IMR-90 (cell line): ENCODE measurements around the gene STAT1. TPM values are rescaled to one million over a fixed set of nuclear protein-coding genes. Genes with fewer than 3 reads are reported as not detected.

Source experiments
- ATAC-seq: fragments of 200-7000 bp; cut with Tn5 transposase; 2 replicates; pipeline ENCODE4 v1.9.1; 2020; ENCODE audit warnings: low read depth, mild to moderate bottlenecking, moderate library complexity
- BruUV-seq: library from RNA; stranded (reverse); fragments of 400-500 nt; replicated peaks from 2 replicates; lab custom pipeline; 2021; lab: Mats Ljungman, UMichigan
- CTCF ChIA-PET: fragments of 300-600 bp; formaldehyde crosslinking; extraction: SDS; loops from one replicate; lab custom pipeline; 2021; ENCODE audit warnings: antibody characterized with exemption; lab: Yijun Ruan, JAX
- POLR2A ChIA-PET: fragments of 300-600 bp; sonication (Branson Sonifier 250); formaldehyde crosslinking; loops from one replicate; lab custom pipeline; 2022; ENCODE audit warnings: antibody characterized with exemption; ENCODE audit not compliant: unreplicated experiment; lab: Charles Lee
- DNase-seq: peaks from one replicate; pipeline ENCODE4 v3.0.0; 2013
- H2AFZ ChIP-seq: replicated peaks from 2 replicates; pipeline ENCODE3; 2013; ENCODE audit warnings: low read length, mild to moderate bottlenecking; ENCODE audit not compliant: poor library complexity
- H2AK5ac ChIP-seq: 2 replicates; pipeline ENCODE4 v1.6.1; 2013; ENCODE audit warnings: low read depth, low read length, inconsistent platforms
- H2AK9ac ChIP-seq: replicated peaks from 2 replicates; pipeline ENCODE3; 2013; ENCODE audit warnings: mild to moderate bottlenecking, low read depth, low read length, moderate library complexity; ENCODE audit not compliant: poor library complexity
- H2BK120ac ChIP-seq: 2 replicates; pipeline ENCODE4 v1.6.1; 2013; ENCODE audit warnings: low read depth, low read length, inconsistent platforms
- H2BK15ac ChIP-seq: 3 replicates; pipeline ENCODE4 v1.6.1; 2013; ENCODE audit warnings: low read depth, low read length, inconsistent platforms
- H2BK20ac ChIP-seq: 2 replicates; pipeline ENCODE4 v1.6.1; 2013; ENCODE audit warnings: low read depth, mild to moderate bottlenecking, inconsistent platforms, low read length, moderate library complexity
- H2BK5ac ChIP-seq: 2 replicates; pipeline ENCODE4 v1.6.1; 2013; ENCODE audit warnings: mild to moderate bottlenecking, low read depth, low read length, inconsistent platforms; ENCODE audit not compliant: poor library complexity, severe bottlenecking
- H3K14ac ChIP-seq: replicated peaks from 2 replicates; pipeline ENCODE4 v1.6.1; 2013; ENCODE audit warnings: low read depth, low read length, inconsistent platforms
- H3K18ac ChIP-seq: 2 replicates; pipeline ENCODE4 v1.6.1; 2013; ENCODE audit warnings: low read depth, low read length, control low read depth
- H3K23ac ChIP-seq: 2 replicates; pipeline ENCODE4 v1.6.1; 2013; ENCODE audit warnings: low read depth, low read length, inconsistent platforms
- H3K27ac ChIP-seq: 2 replicates; pipeline ENCODE4 v1.5.1; 2013; ENCODE audit warnings: mild to moderate bottlenecking, control low read depth, low read length; ENCODE audit not compliant: insufficient read depth
- H3K27me3 ChIP-seq: 2 replicates; pipeline ENCODE4 v1.6.1; 2013; ENCODE audit warnings: low read length; ENCODE audit not compliant: control insufficient read depth, insufficient read depth
- H3K36me3 ChIP-seq: 2 replicates; pipeline ENCODE4 v1.6.1; 2013; ENCODE audit warnings: low read length, mixed read lengths; ENCODE audit not compliant: control insufficient read depth, insufficient read depth
- H3K4ac ChIP-seq: 2 replicates; pipeline ENCODE4 v1.6.1; 2013; ENCODE audit warnings: low read depth, low read length, inconsistent platforms
- H3K4me1 ChIP-seq: 2 replicates; pipeline ENCODE4 v1.6.1; 2013; ENCODE audit warnings: low read length, mixed read lengths; ENCODE audit not compliant: control insufficient read depth, insufficient read depth
- H3K4me2 ChIP-seq: 2 replicates; pipeline ENCODE4 v1.6.1; 2013; ENCODE audit warnings: low read depth, mild to moderate bottlenecking, control low read depth, low read length, moderate library complexity
- H3K4me3 ChIP-seq: 2 replicates; pipeline ENCODE4 v1.5.1; 2013; ENCODE audit warnings: low read depth, mild to moderate bottlenecking, control low read depth, low read length, moderate library complexity; ENCODE audit not compliant: insufficient read depth
- H3K56ac ChIP-seq: 2 replicates; pipeline ENCODE4 v1.6.1; 2013; ENCODE audit warnings: low read length, inconsistent platforms; ENCODE audit not compliant: insufficient read depth; ENCODE audit errors: extremely low read depth
- H3K79me1 ChIP-seq, 2 experiments: 2 replicates each; pipeline ENCODE4 v1.6.1; 2013; ENCODE audit warnings: low read length in 2 of 2, inconsistent platforms in 1 of 2, low read depth in 1 of 2
- H3K9ac ChIP-seq: 2 replicates; pipeline ENCODE4 v1.6.1; 2013; ENCODE audit warnings: low read depth, low read length, control low read depth
- H3K9me1 ChIP-seq: 2 replicates; pipeline ENCODE4 v1.6.1; 2013; ENCODE audit warnings: low read length, inconsistent platforms; ENCODE audit not compliant: insufficient read depth
- H3K9me3 ChIP-seq: 2 replicates; pipeline ENCODE4 v1.6.1; 2013; ENCODE audit warnings: low read length; ENCODE audit not compliant: control insufficient read depth, insufficient read depth
- H4K20me1 ChIP-seq: 2 replicates; pipeline ENCODE4 v1.6.1; 2013; ENCODE audit warnings: low read length, inconsistent platforms; ENCODE audit not compliant: insufficient read depth
- H4K5ac ChIP-seq: 2 replicates; pipeline ENCODE4 v1.6.1; 2013; ENCODE audit warnings: mild to moderate bottlenecking, low read depth, low read length, control low read depth
- H4K8ac ChIP-seq, 2 experiments: 2 replicates each; pipeline ENCODE4 v1.6.1; 2013; ENCODE audit warnings: low read depth in 2 of 2, low read length in 2 of 2, control low read depth in 1 of 2, inconsistent platforms in 1 of 2
- H4K91ac ChIP-seq: 2 replicates; pipeline ENCODE4 v1.6.1; 2013; ENCODE audit warnings: low read depth, low read length, inconsistent platforms; ENCODE audit not compliant: insufficient read depth
- CHD1 ChIP-seq: IDR thresholded peaks from 2 replicates; pipeline ENCODE4 v1.6.1; 2012; ENCODE audit warnings: low read depth, low read length, improper control_type of control experiment
- FOS ChIP-seq: fragments of 150-350 bp; IDR thresholded peaks from 2 replicates; pipeline ENCODE4 v1.6.1; 2016; ENCODE audit warnings: low read depth, low read length
- MXI1 ChIP-seq: IDR thresholded peaks from 2 replicates; pipeline ENCODE4 v1.6.1; 2012; ENCODE audit warnings: low read depth, mild to moderate bottlenecking, low read length, moderate library complexity, borderline replicate concordance
- POLR2A ChIP-seq: IDR thresholded peaks from 2 replicates; pipeline ENCODE4 v1.6.1; 2012; ENCODE audit warnings: mild to moderate bottlenecking, low read depth, low read length
- SMC3 ChIP-seq: fragments of 150-350 bp; IDR thresholded peaks from 2 replicates; pipeline ENCODE4 v1.6.1; 2016; ENCODE audit warnings: low read depth, mild to moderate bottlenecking, antibody characterized with exemption, low read length, moderate library complexity
- USF2 ChIP-seq: fragments of 150-350 bp; IDR thresholded peaks from 2 replicates; pipeline ENCODE4 v1.6.1; 2017; ENCODE audit warnings: mild to moderate bottlenecking, antibody characterized with exemption, low read length, low read depth
- WGBS, 2 experiments: methylation state at CpG; one replicate each; pipeline versions ENCODE4 v1.1.5 to v1.1.7; 2013; ENCODE audit warnings: missing lambda C conversion rate in 2 of 2; ENCODE audit not compliant: insufficient read length in 1 of 2; ENCODE audit errors: extremely low coverage in 2 of 2; 5-methylcytosine and 5-hydroxymethylcytosine counted together
- dilution Hi-C: fragments of 300-500 bp; cut with HindIII; formaldehyde crosslinking; loops from one replicate; pipeline ENCODE4 v1.14.3; 2018; ENCODE audit warnings: low sequenced_read_pairs; ENCODE audit not compliant: unreplicated experiment
- in situ Hi-C: fragments of 300-500 bp; cut with MboI; formaldehyde crosslinking; loops from 3 replicates; pipeline ENCODE4 v1.14.3; 2019; ENCODE audit warnings: low sequenced_read_pairs, inconsistent platforms, mixed read lengths
- intact Hi-C: fragments of 100-400 bp; cut with micrococcal nuclease; formaldehyde crosslinking; loops from 2 replicates; pipeline ENCODE4 v1.10.0; 2022
- polyA plus RNA-seq, 3 experiments: library from polyadenylated mRNA; depleted of rRNA; stranded (reverse); fragments of >200 nt; gene quantifications; 2 replicates each; pipeline ENCODE4 v1.2.3, GENCODE V29; 2012; ENCODE audit warnings: low replicate concordance in 1 of 3
- total RNA-seq: library from RNA; depleted of rRNA; stranded (reverse); fragments of >200 nt; gene quantifications from 2 replicates; pipeline ENCODE4 v1.2.3, GENCODE V29; 2012

STAT1 gene
- total and polyA plus RNA-seq, 2 of the 4 experiments (the other 2 are of a cell fraction): 43.2 to 67.9 TPM

GRCh38 chr2:191001032-191001431 is 12.9 kb downstream of the STAT1 start:
- ATAC-seq (no peak), DNase-seq (no peak)
- H3K9me3 ChIP-seq: no peaks in the 10 kb centered on the region
- H3K79me1 ChIP-seq: peaks cover 0 to 33% of the 10 kb centered on the region in 2 experiments; a peak in 3 of 4 replicates
- H2BK5ac ChIP-seq: no peak overlapping the region
- in situ Hi-C loops (no loop called here), intact Hi-C loops (loop anchor here (5.0 kb wide), 1 partner anchor 34 kb away; no protein-coding TSS in a partner anchor), dilution Hi-C loops (no loop called here)
- BruUV-seq: no TSS peak
- CTCF ChIA-PET: no interaction called here
- no peak overlapping the region for H3K14ac ChIP-seq
- H2AK5ac ChIP-seq: no peak overlapping the region
- 0 out of 2 replicates have a peak, but pooled peaks cover 4% of the 10 kb centered on the region for H4K20me1 ChIP-seq
- H2AK9ac ChIP-seq: no peak overlapping the region
- H3K9ac ChIP-seq: no peak overlapping the region
- no peak overlapping the region for H3K4ac ChIP-seq
- no peak for TF ChIP-seq CHD1
- TF ChIP-seq POLR2A: no peak
- no peak for TF ChIP-seq MXI1
- TF ChIP-seq SMC3: no peak
- no peak for TF ChIP-seq FOS
- no peak for TF ChIP-seq USF2
- H2BK15ac ChIP-seq: no peak overlapping the region
- no peak overlapping the region for H4K91ac ChIP-seq
- POLR2A ChIA-PET: no interaction called here
- no peak overlapping the region for H2BK120ac ChIP-seq
- H3K4me3 ChIP-seq: no peak overlapping the region
- no peaks in the 10 kb centered on the region for H3K4me1 ChIP-seq
- no peak overlapping the region for H3K23ac ChIP-seq
- H3K4me2 ChIP-seq: no peak overlapping the region
- no peak overlapping the region for H2BK20ac ChIP-seq
- no peak overlapping the region for H3K18ac ChIP-seq
- no peak overlapping the region for H4K8ac ChIP-seq
- H3K27ac ChIP-seq: no peak overlapping the region
- H2AFZ ChIP-seq: no peak overlapping the region
- no peak overlapping the region for H3K56ac ChIP-seq
- H4K5ac ChIP-seq: no peak overlapping the region
- H3K27me3 ChIP-seq: no peaks in the 10 kb centered on the region
- peaks cover 2% of the 10 kb centered on the region; the same call in 1 of the 2 replicates for H3K9me1 ChIP-seq
- no CpG with 5 or more reads among the region's 2 CpGs for WGBS, 2 experiments
- peaks cover 58% of the 10 kb centered on the region for H3K36me3 ChIP-seq
